HCT116 (cell line): ENCODE results near the gene CEND1. TPM values are rescaled to one million over a fixed set of nuclear protein-coding genes. Genes with fewer than 3 reads are reported as not detected.
A peak's percentile ranks its signal among the peaks of the same experiment; 100 is the strongest.

Experiments used
- ATAC-seq: fragments of 200-7000 bp; cut with Tn5 transposase; 2 replicates; pipeline ENCODE4 v1.9.1; 2020; ENCODE audit warnings: mild to moderate bottlenecking, moderate library complexity
- BruUV-seq: library from RNA; stranded (reverse); fragments of 400-500 nt; replicated peaks from 2 replicates; lab custom pipeline; 2021; lab: Mats Ljungman, UMichigan
- CTCF ChIA-PET: fragments of 300-600 bp; sonication (Branson Sonifier 250); formaldehyde crosslinking; loops from one replicate; lab custom pipeline; 2021; ENCODE audit warnings: antibody characterized with exemption; lab: Charles Lee
- POLR2A ChIA-PET: fragments of 300-600, 350-600 bp; sonication (Branson Sonifier 250); formaldehyde crosslinking; loops from one replicate; lab custom pipeline; 2021; ENCODE audit warnings: antibody characterized with exemption; lab: Charles Lee
- RAD21 ChIA-PET, 2 experiments: fragments of 300-600 bp; sonication (Branson Sonifier 250); formaldehyde crosslinking; loops; one replicate each; lab custom pipeline; 2023; ENCODE audit warnings: low total read pairs in 2 of 2; ENCODE audit not compliant: uncharacterized antibody in 2 of 2, unreplicated experiment in 2 of 2, low non-redundant PET in 1 of 2; lab: Charles Lee
- DNase-seq: peaks from one replicate; pipeline ENCODE4 v3.0.0-alpha.2; 2010; ENCODE audit warnings: low read depth, low spot score
- H2AFZ ChIP-seq: fragments of 200-600 bp; shearing (Covaris generic), sonication (generic); 2 replicates; pipeline ENCODE4 v1.6.1; 2017; ENCODE audit warnings: low read depth, mixed run types, mixed read lengths, antibody characterized with exemption, low read length; ENCODE audit not compliant: poor library complexity, severe bottlenecking
- H3K27ac ChIP-seq: 2 replicates; pipeline ENCODE4 v1.5.1; 2012; ENCODE audit warnings: low read depth, low read length
- H3K27me3 ChIP-seq: fragments of 200-600 bp; sonication (generic); 2 replicates; pipeline ENCODE4 v1.6.1; 2016; ENCODE audit warnings: mixed run types, low read length, mixed read lengths; ENCODE audit not compliant: insufficient read depth
- H3K36me3 ChIP-seq, 2 experiments: fragments of 200-500 bp in 1 of 2; fragments of 200-600 bp in 1 of 2; sonication (Bioruptor generic) in 1 of 2; sonication (generic) in 1 of 2; 2 replicates each; pipeline versions ENCODE4 v1.5.1 to v1.6.1; 2014 to 2016; ENCODE audit warnings: low read length in 2 of 2, inconsistent platforms in 1 of 2, mixed read lengths in 1 of 2, mixed run types in 1 of 2; ENCODE audit not compliant: insufficient read depth in 2 of 2, control insufficient read depth in 1 of 2
- H3K4me1 ChIP-seq, 2 experiments: fragments of 200-600 bp in 1 of 2; sonication (generic) in 1 of 2; 2 replicates each; pipeline versions ENCODE4 v1.5.1 to v1.6.1; 2012 to 2017; ENCODE audit warnings: low read length in 2 of 2, inconsistent platforms in 1 of 2, mild to moderate bottlenecking in 1 of 2, mixed read lengths in 1 of 2, mixed run types in 1 of 2, moderate library complexity in 1 of 2; ENCODE audit not compliant: insufficient read depth in 2 of 2, control insufficient read depth in 1 of 2
- H3K4me2 ChIP-seq: fragments of 200-600 bp; sonication (generic); 2 replicates; pipeline ENCODE4 v1.6.1; 2017; ENCODE audit warnings: mixed run types, low read length, mixed read lengths
- H3K4me3 ChIP-seq, 2 experiments: fragments of 200-600 bp in 1 of 2; sonication (generic) in 1 of 2; replicated peaks in 1 of 2; 2 replicates each; pipeline ENCODE4 v1.5.1; 2011 to 2016; ENCODE audit warnings: low read length in 2 of 2, control low read depth in 1 of 2, low read depth in 1 of 2, mild to moderate bottlenecking in 1 of 2, mixed read lengths in 1 of 2, mixed run types in 1 of 2
- H3K79me2 ChIP-seq: fragments of 200-600 bp; sonication (generic); 2 replicates; pipeline ENCODE4 v1.6.1; 2017; ENCODE audit warnings: mild to moderate bottlenecking, mixed run types, low read length, moderate library complexity, mixed read lengths; ENCODE audit not compliant: insufficient read depth
- H3K9ac ChIP-seq: fragments of 200-600 bp; sonication (generic); 2 replicates; pipeline ENCODE4 v1.6.1; 2016; ENCODE audit warnings: low read length, mixed read lengths
- H3K9me2 ChIP-seq: fragments of 200-600 bp; sonication (generic), shearing (Covaris generic); 2 replicates; pipeline ENCODE4 v1.6.1; 2017; ENCODE audit warnings: mixed run types, mild to moderate bottlenecking, moderate library complexity; ENCODE audit not compliant: insufficient read depth
- H3K9me3 ChIP-seq, 2 experiments: fragments of 200-500 bp in 1 of 2; fragments of 200-600 bp in 1 of 2; sonication (Bioruptor generic) in 1 of 2; sonication (generic) in 1 of 2; 2 replicates each; pipeline ENCODE4 v1.6.1; 2014 to 2017; ENCODE audit warnings: low read length in 2 of 2, mixed read lengths in 2 of 2, inconsistent platforms in 1 of 2, low read depth in 1 of 2, mild to moderate bottlenecking in 1 of 2, mixed run types in 1 of 2, moderate library complexity in 1 of 2; ENCODE audit not compliant: control insufficient read depth in 1 of 2, insufficient read depth in 1 of 2
- H4K20me1 ChIP-seq: fragments of 200-600 bp; sonication (generic), shearing (Covaris generic); 2 replicates; pipeline ENCODE4 v1.6.1; 2017; ENCODE audit warnings: mixed run types, mild to moderate bottlenecking, moderate library complexity; ENCODE audit not compliant: insufficient read depth
- CTCF ChIP-seq, 3 experiments: fragments of 200-600 bp in 1 of 3; sonication (generic) in 1 of 3; IDR thresholded peaks in 2 of 3; conservative IDR thresholded peaks in 1 of 3; 2 replicates each; pipeline ENCODE4 v1.5.1; 2012 to 2017; ENCODE audit warnings: low read depth in 2 of 3, low read length in 2 of 3, antibody characterized with exemption in 1 of 3, borderline replicate concordance in 1 of 3, control low read depth in 1 of 3, mild to moderate bottlenecking in 1 of 3, mixed read lengths in 1 of 3, mixed run types in 1 of 3, moderate library complexity in 1 of 3; ENCODE audit not compliant: insufficient read depth in 1 of 3
- POLR2AphosphoS5 ChIP-seq: IDR thresholded peaks from 2 replicates; pipeline ENCODE4 v1.6.1; 2011; ENCODE audit warnings: mild to moderate bottlenecking, low read depth, low read length, moderate library complexity
- ZBTB33 ChIP-seq: IDR thresholded peaks from 2 replicates; pipeline ENCODE4 v1.6.1; 2011; ENCODE audit warnings: mild to moderate bottlenecking, low read length, moderate library complexity; ENCODE audit not compliant: insufficient replicate concordance; ENCODE audit errors: extremely low read depth
- intact Hi-C: fragments of 100-400 bp; cut with micrococcal nuclease; formaldehyde crosslinking; loops from 2 replicates; pipeline ENCODE4 v1.10.0; 2022
- total RNA-seq: library from RNA; stranded (reverse); gene quantifications from one replicate; pipeline ENCODE4 v1.2.1, GENCODE V29; 2021; ENCODE audit not compliant: unreplicated experiment

Gene CEND1
- total RNA-seq, 1 experiment from 2014 or later, result 0.27 TPM

GRCh38 chr11:838441-839279, 48.8 kb upstream of the CEND1 start:
- no peaks in the 10 kb centered on the region for H3K27me3 ChIP-seq
- RAD21 ChIA-PET, result no interaction called here
- no peak for TF ChIP-seq ZBTB33
- TF ChIP-seq POLR2AphosphoS5, result peak; percentile 17
- TF ChIP-seq CTCF (IDR thresholded peaks at IDR 0.05 in 2 of 3, conservative IDR thresholded peaks at IDR 0.05 in 1 of 3; ENCODE audit: borderline replicate concordance in 1 of 3, insufficient read depth in 1 of 3, low read depth in 2 of 3, low read length in 2 of 3), result peak in 2 of 3 experiments; percentile 48 to 58; a peak in 3 of 6 replicates
- ATAC-seq, result peak; percentile 41
- no peaks in the 10 kb centered on the region for H3K9me3 ChIP-seq
- H3K27ac ChIP-seq, result peak overlapping the region; percentile 97
- H4K20me1 ChIP-seq, result peaks cover 23% of the 10 kb centered on the region; the same call in 1 of the 2 replicates
- no peak overlapping the region for H2AFZ ChIP-seq
- CTCF ChIA-PET, result interaction anchor here (1.0 kb wide), 1 partner anchor 29 kb away, joined by 7 read pairs; the partner anchor contains the start of gene RPLP2
- POLR2A ChIA-PET, result interaction anchor here (0.6 to 1.2 kb wide), 3 partner anchors 17 to 43 kb away, joined by 3 to 6 read pairs (median 4); no protein-coding TSS in a partner anchor
- peaks cover 3 to 44% of the 10 kb centered on the region in 2 experiments; a peak in 3 of 4 replicates for H3K36me3 ChIP-seq
- no peak overlapping the region for H3K4me3 ChIP-seq
- intact Hi-C loops, result no loop called here
- H3K9me2 ChIP-seq, result no peaks in the 10 kb centered on the region
- no peak for DNase-seq
- H3K4me2 ChIP-seq, result peak overlapping the region; percentile 92
- peaks cover 83% of the 10 kb centered on the region for H3K79me2 ChIP-seq
- no TSS peak for BruUV-seq
- H3K4me1 ChIP-seq, result peaks cover 34 to 73% of the 10 kb centered on the region in 2 experiments
- H3K9ac ChIP-seq, result peak overlapping the region; percentile 42
